NCI-H1694 treated with DMSO at 0.1 percent for 48 hours (cell line): ENCODE measurements around the gene ATCAY.

ENCODE experiments used
- DNase-seq: peaks from one replicate; lab custom pipeline; 2025; lab: John Stamatoyannopoulos, UW

ATCAY gene, protein sequence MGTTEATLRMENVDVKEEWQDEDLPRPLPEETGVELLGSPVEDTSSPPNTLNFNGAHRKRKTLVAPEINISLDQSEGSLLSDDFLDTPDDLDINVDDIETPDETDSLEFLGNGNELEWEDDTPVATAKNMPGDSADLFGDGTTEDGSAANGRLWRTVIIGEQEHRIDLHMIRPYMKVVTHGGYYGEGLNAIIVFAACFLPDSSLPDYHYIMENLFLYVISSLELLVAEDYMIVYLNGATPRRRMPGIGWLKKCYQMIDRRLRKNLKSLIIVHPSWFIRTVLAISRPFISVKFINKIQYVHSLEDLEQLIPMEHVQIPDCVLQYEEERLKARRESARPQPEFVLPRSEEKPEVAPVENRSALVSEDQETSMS

DNA sequence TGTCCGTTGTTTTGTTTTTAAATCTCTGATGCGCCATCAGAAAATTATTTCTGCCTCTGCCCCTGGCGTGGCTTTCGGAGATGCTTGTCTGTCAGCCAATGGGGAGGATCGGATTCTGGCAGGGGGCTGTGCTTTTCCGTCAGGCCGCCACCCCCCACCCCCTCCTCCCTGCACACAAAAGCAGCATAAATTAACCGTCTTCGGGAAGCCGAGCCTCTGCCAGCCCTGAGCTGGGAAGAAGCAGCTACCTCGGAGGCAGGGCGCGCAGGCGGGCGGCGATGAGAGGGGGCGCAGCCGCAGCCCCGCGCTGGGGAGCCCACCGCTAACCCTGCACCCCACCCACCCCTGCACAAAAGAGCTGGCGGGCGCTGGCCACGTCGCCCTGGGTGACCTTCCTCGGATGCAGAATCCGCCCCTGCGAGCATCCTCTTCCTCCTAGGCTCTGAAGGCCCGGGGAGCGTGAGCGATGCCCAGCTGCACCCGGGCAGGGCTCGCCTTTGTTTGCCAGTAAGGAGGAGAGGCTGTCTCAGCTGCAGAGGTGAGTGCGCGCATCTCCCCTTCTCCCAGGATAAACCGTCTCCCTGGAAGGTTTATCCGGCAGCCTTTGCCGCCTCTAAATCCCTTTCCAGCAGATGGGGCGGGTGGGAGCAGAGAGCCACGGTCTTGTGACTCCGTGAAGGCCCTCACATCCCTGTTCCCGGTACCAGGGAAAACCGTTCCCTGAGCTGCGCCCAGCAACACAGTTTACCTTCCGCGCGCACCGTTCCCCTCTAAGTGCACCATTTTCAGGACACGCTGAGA lies at the start of gene ATCAY:
TSS of gene ATCAY (plus strand) at position 215 of the 801 bp plus-strand sequence. CDS start 5,083 bp downstream, outside the sequence.
- DNase-seq = peak; percentile 69

DNA sequence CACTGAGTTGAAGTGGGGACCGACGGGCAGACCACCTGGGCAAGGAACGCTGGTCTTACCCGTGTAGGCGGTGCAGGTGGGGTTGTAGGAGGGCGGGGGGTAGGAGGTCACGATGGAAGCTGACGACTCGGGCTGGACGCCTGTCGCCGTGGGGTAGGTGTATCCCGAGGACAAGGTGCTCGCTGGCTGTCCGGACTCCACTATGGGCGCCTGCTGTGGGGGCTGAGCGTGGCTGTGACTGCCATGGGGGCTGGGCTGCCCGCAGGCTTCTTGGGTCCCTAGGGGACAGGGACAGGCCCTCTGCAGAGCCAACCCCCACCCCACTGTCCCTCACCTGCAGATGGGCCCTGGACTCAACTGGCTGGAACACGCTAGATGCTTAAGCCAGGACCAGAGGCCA lies 48.9 kb upstream of the ATCAY start:
- no peak for DNase-seq

DNA sequence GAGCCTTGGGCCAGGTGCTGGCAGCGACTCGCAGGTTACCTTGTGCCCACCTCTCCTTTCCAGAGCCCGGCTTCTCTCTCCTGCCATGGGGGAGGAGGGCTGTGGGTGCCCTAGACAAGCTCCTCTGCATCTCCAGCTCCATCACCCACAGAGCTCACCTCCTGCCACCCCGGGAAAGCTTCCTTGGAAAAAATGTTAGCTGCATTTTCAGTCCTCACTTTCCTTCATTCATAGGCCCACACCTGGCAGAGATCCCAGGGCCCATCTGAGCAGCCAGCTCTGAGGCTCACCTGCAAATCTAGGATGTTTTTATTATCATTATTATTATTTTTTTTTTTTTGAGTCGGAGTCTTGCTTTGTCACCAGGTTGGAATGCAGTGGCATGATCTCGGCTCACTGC lies 48.5 kb upstream of the ATCAY start:
- no peak for DNase-seq

DNA sequence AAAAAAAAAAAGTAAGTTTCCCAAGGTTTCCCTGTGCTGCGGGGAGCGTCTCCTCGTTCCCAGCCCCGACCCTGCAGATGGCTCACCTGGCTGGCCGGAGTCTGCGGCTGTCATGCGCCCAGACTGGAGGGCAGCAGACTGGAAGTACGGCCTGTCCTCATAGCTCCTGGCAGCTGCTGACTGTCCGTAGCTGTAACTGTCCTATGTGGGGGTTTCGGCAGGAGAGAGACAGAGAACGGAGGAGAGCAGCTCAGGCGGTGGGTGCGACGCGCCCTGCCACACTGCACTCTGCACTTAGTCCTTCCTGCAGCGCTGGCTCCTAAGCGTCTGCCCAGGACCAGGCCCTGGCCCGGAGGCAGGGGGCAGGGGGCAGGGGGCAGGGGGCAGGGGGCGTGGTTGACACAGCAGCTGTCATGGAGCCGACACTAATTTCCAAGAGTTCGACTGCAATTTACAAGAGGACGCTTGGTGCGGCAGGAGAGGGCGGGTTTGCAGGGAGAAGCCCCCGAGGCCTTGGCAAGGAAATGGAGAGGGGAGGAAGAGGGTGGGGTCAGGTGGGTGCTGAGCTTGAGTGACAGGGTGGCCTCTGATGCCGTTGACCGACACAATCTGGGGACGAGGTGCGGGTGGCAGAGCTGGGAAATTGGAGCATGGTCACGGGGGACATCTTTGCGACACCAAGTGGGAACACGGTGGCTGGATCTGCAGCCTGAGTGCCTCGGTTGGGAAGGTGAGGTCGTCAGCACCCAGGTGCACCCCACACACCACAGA lies 46.7 kb upstream of the ATCAY start:
- DNase-seq = no peak

DNA sequence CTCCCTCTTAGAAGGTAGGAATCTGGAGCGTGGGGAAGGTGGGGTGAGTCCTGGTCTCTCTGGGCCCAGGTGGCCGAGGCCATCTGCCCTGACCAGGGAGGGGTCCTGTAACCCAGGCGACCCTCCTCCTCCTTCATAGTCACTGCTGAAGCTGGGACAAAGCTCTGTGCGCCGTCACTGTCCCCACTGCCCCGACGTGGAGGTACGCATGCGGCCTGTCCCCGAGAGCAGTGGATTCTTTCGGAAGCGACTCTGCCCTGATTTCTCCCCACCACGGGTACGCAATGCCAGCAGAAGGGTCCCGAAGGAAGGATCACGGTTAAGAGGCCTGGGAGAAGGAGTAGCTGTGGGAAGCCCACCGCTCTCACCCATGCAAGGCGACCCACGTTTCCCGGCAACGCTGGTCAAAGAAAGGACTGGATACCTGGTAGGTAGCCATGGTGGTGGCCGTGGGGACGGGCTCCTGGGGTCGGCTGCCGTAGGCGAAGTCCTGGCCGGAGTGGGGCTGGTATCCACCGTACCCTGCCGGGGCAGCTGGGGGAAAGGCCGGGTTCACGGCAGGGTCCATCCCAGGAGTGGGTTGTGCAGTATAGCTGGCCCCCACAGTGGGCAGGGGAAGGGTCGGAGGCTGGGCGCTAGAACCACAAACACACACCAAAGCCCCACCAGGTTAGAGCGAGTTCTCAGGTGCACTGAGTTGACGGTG lies 46.0 kb upstream of the ATCAY start:
- DNase-seq = no peak

DNA sequence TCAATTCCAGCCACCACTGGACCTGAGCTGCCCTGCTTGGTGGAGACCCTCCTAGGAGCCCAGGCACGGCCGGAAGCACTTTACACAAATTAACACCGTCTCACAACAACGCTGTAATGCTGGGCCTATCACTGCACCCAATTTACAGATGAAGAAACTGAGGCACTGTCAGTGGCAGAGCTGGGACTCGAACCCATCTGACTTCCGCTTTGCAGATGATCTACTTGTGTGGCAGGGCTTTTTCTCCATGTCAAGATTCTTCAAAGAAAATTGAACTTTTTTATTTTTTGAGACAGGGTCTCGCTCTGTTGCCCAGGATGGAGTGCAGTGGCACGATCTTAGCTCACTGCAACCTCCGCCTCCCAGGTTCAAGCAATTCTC lies 45.4 kb upstream of the ATCAY start:
- DNase-seq = no peak

DNA sequence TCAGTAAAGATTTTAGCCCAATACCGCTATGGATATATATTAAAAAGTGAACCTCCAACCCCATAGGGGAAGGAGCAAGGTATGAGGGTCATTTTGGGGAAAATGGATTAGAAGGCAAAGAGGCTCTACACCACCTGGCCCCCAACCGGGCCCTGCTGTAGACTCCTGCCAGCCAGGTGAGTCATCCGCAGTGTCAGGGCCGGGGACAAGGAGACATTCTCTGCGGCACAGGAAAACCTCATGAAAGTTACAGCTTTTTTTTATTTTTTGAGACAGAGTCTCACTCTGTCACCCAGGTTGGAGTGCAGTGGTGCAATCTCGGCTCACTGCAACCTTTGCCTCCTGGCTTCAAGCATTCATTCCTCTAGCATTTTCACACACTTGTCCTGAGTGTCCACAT lies 43.6 kb upstream of the ATCAY start:
- DNase-seq = no peak

DNA sequence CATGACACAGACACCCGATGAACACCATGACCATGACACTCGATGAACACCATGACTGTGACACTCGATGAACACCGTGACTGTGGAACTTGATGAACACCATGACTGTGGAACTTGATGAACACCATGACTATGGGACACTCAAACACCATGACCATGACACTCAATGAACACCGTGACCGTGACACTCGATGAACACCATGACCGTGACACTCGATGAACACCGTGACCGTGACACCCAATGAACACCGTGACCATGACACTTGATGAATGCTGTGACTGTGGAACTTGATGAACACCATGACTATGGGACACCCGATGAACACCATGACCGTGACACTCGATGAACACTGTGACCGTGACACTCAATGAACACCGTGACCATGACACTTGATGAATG lies 43.2 kb upstream of the ATCAY start:
- no peak for DNase-seq

DNA sequence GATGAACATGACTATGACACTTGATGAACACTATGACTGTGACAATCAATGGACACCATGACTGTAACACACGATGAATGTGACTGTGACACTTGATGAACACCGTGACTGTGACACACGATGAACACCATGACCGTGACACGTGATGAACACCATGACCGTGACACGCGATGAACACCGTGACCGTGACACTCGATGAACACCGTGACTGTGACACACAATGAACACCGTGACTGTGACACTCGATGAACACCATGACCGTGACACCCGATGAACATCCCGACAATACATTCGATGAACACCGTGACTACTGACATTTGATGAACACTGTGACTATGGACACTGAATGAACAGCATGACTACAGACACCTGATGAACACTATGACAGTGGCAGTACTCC lies 42.6 kb upstream of the ATCAY start:
- no peak for DNase-seq

DNA sequence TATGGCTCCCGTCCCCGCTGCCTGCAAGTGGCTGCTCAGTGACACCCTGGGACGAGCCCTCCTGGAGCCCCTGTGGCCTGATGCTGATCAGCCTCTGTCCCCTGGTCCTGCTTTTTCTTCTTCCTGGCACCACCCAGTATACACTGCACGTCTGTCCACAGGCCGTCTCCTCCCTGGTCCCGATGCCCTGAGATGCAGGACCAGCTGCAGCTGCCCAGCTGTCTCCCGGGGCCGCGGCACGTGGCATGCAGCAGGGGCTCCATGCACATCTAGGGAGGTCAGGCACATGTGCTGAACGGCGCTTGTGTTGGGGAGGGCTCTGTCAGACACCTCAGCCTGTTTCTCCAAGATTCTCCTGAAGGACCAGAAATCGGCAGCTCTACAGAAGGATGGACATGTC lies 41.8 kb upstream of the ATCAY start:
- no peak for DNase-seq

DNA sequence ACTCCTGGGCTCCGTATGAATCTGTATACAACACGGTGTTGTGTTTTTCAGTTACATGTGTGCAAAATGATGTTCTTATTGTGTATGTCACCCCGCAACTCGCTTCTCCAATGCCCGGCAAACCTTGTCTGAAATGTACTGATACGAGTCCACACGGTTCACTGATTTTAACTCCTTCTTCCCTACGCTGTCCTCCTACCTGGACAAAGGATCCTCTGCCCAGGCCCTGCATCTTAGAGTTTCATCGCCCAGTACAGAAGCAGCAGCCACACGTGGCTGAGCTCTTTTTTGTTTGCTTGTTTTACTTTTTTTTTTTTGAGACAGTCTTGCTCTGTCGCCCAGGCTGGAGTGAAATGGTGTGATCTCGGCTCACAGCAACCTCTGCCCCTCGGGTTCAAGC lies 40.5 kb upstream of the ATCAY start:
- DNase-seq = no peak

DNA sequence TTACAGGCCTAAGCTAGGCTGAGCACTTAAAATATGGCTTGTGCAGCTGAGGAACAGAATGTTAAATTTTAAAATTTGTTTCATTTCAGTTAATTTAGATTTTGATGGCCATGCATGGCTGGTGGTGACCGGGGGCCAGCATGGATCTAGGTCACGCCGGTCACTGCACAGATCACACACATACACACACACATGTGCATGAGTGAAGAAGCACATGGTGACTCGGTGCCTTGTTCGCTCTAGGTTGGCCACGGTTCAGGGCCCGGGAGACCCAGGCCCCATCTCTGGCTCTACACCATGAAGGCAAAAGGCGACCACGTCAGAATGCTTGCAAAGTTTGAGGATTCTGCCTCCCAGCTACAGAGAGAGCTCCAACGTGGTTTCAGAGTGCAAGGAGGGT lies 39.7 kb upstream of the ATCAY start:
- no peak for DNase-seq

DNA sequence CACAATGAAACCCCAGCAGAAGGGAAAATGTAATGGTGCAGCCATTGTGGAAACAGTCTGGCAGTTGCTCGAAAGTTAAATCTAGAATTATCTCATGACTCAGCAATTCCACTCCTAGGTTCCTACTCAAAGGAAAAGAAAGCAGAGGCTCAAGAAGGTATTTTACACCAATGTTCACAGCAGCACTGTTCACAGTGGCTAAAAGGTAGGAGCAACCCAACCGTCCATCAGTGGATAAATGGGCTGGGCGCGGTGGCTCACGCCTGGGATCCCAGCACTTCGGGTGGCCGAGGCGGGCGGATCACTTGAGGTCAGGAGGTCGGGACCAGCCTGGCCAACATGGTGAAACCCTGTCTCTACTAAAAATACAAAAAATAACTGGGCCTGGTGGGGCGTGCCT lies 37.5 kb upstream of the ATCAY start:
- no peak for DNase-seq

DNA sequence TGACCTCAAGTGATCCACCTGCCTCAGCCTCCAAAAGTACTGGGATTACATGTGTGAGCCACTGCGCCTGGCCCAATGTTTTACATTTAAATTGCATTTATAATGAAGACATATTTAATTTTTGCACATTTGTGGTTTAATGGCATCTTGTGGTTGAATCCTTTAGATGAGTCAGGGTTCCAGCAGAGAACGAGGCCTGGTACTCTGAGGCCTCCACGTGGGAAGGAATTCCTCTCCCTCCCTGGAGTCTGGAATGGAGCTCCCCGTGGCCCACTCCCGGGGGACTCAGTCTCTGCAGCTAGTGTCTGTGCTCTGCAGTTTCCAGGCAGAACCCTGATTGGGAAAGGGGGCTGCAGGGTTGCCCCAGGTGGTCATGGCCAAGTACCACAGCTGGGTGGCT lies 35.9 kb upstream of the ATCAY start:
- DNase-seq = no peak

DNA sequence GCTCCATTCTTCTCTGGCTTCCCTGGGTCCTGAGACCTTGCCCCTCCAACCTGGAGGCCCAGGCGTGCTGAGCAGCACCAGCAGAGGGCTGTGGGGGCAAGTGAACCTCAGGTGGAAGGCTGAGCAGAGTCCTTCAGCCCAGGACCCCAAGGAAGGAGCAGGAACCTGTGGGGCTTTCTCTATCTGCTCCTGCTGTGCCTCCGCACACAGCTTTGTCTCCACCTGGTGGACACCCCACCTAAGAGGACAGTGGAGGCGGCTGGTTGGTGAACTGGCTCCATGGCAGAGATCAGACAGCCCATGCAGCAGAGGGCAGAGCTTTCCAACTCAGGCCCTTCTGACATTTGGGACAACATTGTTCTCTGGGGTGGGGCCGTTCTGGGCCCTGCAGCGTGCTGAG lies 31.4 kb upstream of the ATCAY start:
- peak; percentile 32 for DNase-seq

DNA sequence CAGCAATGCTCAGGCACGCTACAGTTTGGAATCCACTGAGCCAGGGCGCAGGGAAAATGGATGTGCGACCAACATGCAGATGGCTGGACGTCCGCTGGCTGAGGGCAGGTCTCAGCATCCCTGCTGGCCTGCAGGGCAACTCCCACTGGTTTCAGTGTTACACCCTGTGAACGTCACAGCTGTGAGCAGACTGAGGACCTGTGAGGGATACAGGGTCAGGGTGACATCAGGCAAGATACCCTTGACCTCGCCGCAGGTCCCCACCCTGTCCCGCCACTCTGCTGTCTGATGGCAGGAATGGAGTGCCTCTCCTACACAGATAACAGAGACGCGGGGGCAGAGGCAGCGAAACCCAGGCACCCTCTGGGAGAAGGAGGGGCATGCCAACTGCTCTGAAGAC lies 30.7 kb upstream of the ATCAY start:
- DNase-seq = no peak

DNA sequence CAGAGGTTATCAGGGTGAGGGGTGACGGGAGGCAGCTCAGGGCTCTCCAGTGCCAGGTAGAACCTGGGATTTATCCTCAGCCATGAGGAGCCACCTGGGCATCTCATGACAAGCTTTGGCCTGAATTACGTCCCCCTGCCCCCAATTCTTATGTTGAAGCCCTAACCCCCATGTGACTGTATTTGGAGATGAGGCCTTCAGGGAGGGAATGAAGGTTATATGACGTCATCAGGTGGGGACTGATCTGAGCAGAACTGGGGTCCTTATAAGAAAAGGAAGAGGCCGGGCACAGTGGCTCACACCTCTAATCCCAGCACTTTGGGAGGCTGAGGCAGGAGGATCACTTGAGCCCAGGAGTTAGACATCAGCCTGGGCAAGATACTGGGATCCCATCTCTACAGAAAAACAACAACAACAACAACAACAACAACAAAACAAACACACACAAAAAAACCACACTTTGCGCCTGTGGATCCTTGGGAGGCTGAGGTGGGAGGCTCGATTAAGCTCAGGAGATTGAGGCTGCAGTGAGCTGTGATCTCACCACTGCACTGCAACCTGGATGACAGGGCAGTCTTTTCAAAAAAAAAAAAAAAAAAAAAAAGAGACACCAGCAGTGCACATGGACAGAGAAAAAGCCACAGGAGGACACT lies 30.0 kb upstream of the ATCAY start:
- DNase-seq = no peak

DNA sequence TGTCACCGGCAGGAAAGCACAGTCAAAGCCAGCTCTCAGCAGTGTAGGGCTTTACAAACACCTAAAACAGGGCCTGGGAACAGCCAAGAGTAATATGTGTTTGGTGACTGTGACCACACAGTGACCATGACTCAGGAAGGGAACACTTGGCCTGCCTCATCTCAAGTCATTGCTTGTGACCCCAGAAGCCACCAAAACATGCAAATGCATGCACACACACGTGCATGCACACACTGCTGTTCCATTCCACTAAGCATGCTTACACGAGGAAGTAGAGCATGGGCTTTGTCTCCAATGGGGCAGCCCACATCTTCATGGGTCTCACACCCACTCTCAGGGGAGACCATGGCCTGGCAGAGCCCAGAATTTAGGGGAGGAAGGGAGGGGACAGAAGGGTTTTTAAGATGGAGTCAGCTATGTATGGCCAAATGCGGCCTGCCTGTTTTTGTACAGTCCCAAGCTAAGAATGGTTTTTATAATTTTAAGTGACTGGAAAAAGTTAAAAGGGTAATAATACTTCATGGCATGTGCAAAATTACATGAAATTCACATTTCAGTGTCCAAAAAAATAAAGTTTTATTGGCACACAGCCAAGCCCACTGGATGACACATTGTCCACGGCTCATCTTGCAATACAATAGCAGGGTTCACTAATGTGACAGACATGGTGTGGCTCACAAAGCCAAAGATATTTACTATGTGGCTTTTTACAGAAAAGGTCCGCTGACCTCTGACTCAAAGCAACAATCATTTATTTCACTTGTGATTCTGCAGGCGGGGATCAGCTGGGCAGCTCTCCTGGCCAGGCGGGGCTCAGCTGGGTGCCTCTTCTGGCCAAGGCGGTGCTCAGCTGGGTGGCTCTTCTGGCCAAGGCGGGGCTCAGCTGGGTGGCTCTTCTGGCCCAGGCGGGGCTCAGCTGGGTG lies 29.0 kb upstream of the ATCAY start:
- DNase-seq = no peak

DNA sequence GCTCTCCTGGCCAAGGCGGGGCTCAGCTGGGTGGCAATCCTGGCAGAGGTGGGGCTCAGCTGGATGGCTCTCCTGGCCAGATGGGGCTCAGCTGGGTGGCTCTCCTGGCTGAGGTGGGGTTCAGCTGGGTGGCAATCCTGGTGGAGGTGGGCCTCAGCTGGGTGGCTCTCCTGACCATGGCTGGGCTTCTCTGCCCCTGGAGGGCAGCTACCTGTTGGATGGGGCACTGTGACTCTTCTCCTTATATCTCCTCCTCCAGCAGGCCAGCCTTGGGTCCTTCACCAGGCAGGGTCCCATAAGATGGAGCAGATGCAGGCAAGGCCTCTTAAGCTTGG lies 28.3 kb upstream of the ATCAY start:
- no peak for DNase-seq

DNA sequence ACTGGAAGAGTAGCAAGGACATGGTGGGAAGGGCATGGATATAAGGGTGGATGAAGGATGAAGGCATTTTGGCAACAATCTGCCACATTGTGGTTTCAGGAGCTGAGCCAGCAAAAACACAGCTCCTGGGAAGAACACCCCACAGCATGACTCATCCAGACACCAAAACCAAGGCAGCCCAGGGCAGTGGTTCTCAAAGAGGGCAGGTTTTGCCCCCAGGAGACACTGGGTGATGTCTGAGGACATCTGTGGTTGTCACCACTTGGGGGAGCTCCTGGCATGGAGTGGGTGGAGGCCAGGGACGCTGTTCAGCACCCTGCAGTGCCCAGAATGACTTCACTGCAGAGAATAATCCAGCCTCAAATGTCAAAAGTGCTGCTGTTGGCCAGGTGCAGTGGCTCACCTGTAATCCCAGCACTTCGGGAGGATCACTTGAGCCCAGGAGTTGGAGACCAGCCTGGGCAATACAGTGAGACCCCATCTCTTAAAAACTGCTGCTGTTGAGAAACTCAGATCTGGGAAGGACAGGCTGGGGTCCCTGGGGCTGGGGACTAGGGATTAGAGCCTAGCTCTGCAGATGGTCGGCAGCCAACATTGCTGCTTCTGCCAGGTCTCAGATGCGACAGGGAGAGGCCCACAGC lies 27.8 kb upstream of the ATCAY start:
- peak; percentile 19 for DNase-seq
